GM11168 (cell line): Measurements from ENCODE around the gene GPX5.
"Not testable (repeated sequence)": the region's sequence is repeated elsewhere in the genome, so short reads cannot be mapped to it uniquely, and the experiment has no call there.

Experiments used
- in situ Hi-C: fragments of 300-500 bp; cut with MboI; formaldehyde crosslinking; loops from one replicate; pipeline ENCODE4 v1.12.0; 2022; ENCODE audit warnings: low sequenced_read_pairs; ENCODE audit not compliant: unreplicated experiment

The GPX5 gene

GRCh38 chr6:28525496-28526039 is at the start of gene GPX5:
Gene GPX5, plus strand, starts transcription at chr6:28525881. Its CDS starts 133 bp downstream, at chr6:28526014.
- in situ Hi-C loops: no loop called here

- in situ Hi-C loops: no loop called here
Observed at GRCh38 chr6:28478518-28478917, 47.2 kb upstream of the GPX5 start.

- in situ Hi-C loops: no loop called here
Observed at GRCh38 chr6:28480253-28480932, 45.3 kb upstream of the GPX5 start.

- in situ Hi-C loops: no loop called here
Observed at GRCh38 chr6:28485482-28485881, 40.2 kb upstream of the GPX5 start.

- in situ Hi-C loops: no loop called here
Observed at GRCh38 chr6:28486533-28486932, 39.1 kb upstream of the GPX5 start.

GRCh38 chr6:28486988-28487742 is 38.5 kb upstream of the GPX5 start:
- in situ Hi-C loops: no loop called here

GRCh38 chr6:28488916-28489365 is 36.7 kb upstream of the GPX5 start:
- in situ Hi-C loops: no loop called here

GRCh38 chr6:28489366-28490204 is 36.1 kb upstream of the GPX5 start:
- in situ Hi-C loops: no loop called here

- in situ Hi-C loops: no loop called here
Observed at GRCh38 chr6:28490205-28490890, 35.3 kb upstream of the GPX5 start.

GRCh38 chr6:28491984-28492317 is 33.7 kb upstream of the GPX5 start:
- in situ Hi-C loops: no loop called here

GRCh38 chr6:28496099-28496779 is 29.4 kb upstream of the GPX5 start:
- in situ Hi-C loops: no loop called here

- in situ Hi-C loops: no loop called here
Observed at GRCh38 chr6:28497306-28497705, 28.4 kb upstream of the GPX5 start.

- in situ Hi-C loops: no loop called here
Observed at GRCh38 chr6:28497893-28498292, 27.8 kb upstream of the GPX5 start.

GRCh38 chr6:28501259-28501658 is 24.4 kb upstream of the GPX5 start:
- in situ Hi-C loops: no loop called here

GRCh38 chr6:28502136-28502535 is 23.5 kb upstream of the GPX5 start:
- in situ Hi-C loops: not testable (repeated sequence)

- in situ Hi-C loops: not testable (repeated sequence)
Observed at GRCh38 chr6:28502709-28503305, 22.9 kb upstream of the GPX5 start.

- in situ Hi-C loops: no loop called here
Observed at GRCh38 chr6:28505733-28506132, 19.9 kb upstream of the GPX5 start.

GRCh38 chr6:28506807-28507475 is 18.7 kb upstream of the GPX5 start:
- in situ Hi-C loops: no loop called here
